ENCODE data around the gene ENG. TPM values are rescaled to one million over a fixed set of nuclear protein-coding genes. Genes with fewer than 3 reads are reported as not detected.
A peak's percentile ranks its signal among the peaks of the same experiment; 100 is the strongest.
"Not testable (repeated sequence)": the region's sequence is repeated elsewhere in the genome, so short reads cannot be mapped to it uniquely, and the experiment has no call there.

Gene ENG
- total and polyA plus RNA-seq, 12 donors, result 76.8 to 310 (median 142) TPM

DNA sequence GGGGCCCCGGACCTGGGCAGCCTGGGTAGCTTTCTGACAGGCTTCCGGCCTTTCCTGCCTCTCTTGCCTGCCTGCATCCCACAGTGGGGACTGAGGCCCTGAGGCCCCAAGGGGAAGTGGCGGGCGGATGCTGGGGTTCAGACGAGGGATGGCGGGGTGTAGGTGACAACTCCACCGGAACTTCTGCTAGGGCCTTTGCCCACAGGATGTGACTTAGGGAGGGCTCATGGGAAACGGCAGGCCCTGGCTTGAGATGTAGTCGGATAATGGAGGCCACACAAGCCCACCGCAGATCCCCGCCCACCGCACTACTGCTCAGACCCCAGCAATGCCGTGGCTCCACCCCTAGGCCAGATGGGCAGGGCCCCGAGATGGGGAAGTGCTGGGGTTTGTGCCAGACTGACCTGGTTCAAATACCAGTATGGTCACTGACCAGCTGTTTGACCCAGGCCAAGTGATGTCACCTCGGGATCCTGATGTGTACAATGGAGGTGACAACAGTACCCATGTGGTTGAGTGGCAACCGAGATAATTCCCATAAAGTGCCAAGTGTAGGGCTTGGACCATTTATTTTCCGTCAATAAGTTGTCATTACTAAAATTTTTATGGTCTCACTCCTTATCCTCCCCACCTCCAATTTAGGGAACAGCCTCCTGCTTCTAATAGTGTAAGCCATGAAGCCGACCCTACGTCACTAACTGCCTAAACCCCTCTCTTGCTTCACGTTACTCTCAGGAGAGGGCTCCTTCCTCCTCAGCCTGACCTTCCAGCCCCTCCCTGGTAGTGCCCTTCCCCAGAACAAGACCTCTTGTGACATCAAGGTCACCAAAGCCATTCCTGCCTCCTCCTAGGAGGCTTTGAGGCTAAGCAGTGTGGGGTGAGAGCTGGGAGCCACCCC is 71.1 kb downstream of the ENG start:
- WGBS, 2 donors, result 65 to 68% methylated on average over 20 of the region's 20 CpGs
- H3K36me3 ChIP-seq, result peaks cover 0 to 17% (median 12%) of the 10 kb centered on the region in 9 donors
- ATAC-seq, result no peak
- H3K4me3 ChIP-seq, result no peak overlapping the region
- intact Hi-C loops (cut with DNase I), result loop anchor here in 7 of 10 donors (2.0 to 10.0 kb wide), 8 partner anchors 36 to 191 kb away; partner anchors contain the start of genes TOR2A (in 3 of the 7) and ST6GALNAC4 (in 2 of the 7)
- peaks cover 1 to 84% (median 53%) of the 10 kb centered on the region in 9 donors for H3K4me1 ChIP-seq
- no peaks in the 10 kb centered on the region for H3K27me3 ChIP-seq
- no peaks in the 10 kb centered on the region for H3K9me3 ChIP-seq
- TF ChIP-seq, protein P1, sequence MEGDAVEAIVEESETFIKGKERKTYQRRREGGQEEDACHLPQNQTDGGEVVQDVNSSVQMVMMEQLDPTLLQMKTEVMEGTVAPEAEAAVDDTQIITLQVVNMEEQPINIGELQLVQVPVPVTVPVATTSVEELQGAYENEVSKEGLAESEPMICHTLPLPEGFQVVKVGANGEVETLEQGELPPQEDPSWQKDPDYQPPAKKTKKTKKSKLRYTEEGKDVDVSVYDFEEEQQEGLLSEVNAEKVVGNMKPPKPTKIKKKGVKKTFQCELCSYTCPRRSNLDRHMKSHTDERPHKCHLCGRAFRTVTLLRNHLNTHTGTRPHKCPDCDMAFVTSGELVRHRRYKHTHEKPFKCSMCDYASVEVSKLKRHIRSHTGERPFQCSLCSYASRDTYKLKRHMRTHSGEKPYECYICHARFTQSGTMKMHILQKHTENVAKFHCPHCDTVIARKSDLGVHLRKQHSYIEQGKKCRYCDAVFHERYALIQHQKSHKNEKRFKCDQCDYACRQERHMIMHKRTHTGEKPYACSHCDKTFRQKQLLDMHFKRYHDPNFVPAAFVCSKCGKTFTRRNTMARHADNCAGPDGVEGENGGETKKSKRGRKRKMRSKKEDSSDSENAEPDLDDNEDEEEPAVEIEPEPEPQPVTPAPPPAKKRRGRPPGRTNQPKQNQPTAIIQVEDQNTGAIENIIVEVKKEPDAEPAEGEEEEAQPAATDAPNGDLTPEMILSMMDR (IDR thresholded peaks at IDR 0.05), result no peak
- peak in 1 of 2 donors; percentile 54 for DNase-seq
- H3K27ac ChIP-seq, result peak overlapping the region in 9 of 10 donors; percentile 55 to 98 (median 96)

DNA sequence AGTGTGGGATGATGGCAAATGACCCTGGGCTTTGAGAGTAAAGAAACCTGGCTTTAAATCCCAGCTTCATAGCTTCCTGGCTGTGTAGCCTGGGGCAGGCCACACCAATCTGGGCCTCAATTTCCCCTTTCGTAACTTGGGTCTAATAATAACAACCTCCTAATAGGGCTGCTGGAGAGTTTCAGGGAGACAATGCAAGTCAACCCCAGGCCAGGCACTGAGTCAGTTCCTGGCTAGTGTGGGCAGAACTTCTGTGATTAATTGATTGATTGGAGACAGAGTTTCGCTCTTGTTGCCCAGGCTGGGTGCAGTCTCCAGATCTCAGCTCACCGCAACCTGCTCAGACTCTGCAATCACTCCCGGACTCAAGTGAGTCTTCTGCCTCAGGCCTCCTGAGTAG is 72.7 kb downstream of the ENG start:
- Histone ChIP-seq H3K27ac (peak overlapping the region in 1 of 10 donors; percentile 98), H3K9me3 (no peaks in the 10 kb centered on the region), H3K36me3 (peaks cover 0 to 2% (median 0%) of the 10 kb centered on the region in 9 donors), H3K4me1 (peaks cover 3 to 81% (median 45%) of the 10 kb centered on the region in 9 donors), H3K4me3 (no peak overlapping the region), H3K27me3 (no peaks in the 10 kb centered on the region)
- TF ChIP-seq, protein P1 (IDR thresholded peaks at IDR 0.05), result no peak
- intact Hi-C loops (cut with DNase I), result loop anchor here in 5 of 10 donors (2.0 to 10.0 kb wide), 6 partner anchors 35 to 190 kb away; partner anchors contain the start of genes TOR2A (in 3 of the 5) and ST6GALNAC4 (in 1 of the 5)
- WGBS, 2 donors, result 93 to 100% methylated on average over 4 of the region's 4 CpGs
- no peak for ATAC-seq
- no peak for DNase-seq

DNA sequence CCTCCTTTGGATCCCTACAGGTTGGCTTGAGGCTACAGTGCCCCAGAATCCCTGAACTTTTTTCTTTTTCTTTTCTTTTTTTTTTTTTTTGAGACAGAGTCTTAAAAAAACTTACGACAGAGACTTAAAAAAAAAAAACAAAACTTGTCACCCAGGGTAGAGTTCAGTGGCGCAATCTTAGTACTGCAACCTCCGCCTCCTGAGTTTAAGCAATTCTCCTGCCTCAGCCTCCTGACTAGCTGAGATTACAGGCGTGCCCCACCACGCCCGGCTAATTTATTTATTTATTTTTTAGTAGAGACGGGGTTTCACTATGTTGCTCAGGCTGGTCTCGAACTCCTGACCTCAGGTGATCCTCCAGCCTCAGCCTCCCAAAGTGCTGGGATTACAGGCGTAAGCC is 73.5 kb downstream of the ENG start:
- 90 to 96% methylated on average over 9 of the region's 9 CpGs for WGBS, 2 donors
- not testable (repeated sequence) for H3K27me3 ChIP-seq, H3K4me3 ChIP-seq, DNase-seq, H3K36me3 ChIP-seq, ATAC-seq, H3K9me3 ChIP-seq
- intact Hi-C loops (cut with DNase I), result loop anchor here in 4 of 10 donors (5.0 to 10.0 kb wide), 5 partner anchors 34 to 189 kb away; partner anchors contain the start of genes TOR2A (in 2 of the 4) and ST6GALNAC4 (in 1 of the 4)
- Histone ChIP-seq H3K27ac (peak overlapping the region in 2 of 10 donors; percentile 57 to 98), H3K4me1 (peaks cover 3 to 82% (median 43%) of the 10 kb centered on the region in 9 donors)

DNA sequence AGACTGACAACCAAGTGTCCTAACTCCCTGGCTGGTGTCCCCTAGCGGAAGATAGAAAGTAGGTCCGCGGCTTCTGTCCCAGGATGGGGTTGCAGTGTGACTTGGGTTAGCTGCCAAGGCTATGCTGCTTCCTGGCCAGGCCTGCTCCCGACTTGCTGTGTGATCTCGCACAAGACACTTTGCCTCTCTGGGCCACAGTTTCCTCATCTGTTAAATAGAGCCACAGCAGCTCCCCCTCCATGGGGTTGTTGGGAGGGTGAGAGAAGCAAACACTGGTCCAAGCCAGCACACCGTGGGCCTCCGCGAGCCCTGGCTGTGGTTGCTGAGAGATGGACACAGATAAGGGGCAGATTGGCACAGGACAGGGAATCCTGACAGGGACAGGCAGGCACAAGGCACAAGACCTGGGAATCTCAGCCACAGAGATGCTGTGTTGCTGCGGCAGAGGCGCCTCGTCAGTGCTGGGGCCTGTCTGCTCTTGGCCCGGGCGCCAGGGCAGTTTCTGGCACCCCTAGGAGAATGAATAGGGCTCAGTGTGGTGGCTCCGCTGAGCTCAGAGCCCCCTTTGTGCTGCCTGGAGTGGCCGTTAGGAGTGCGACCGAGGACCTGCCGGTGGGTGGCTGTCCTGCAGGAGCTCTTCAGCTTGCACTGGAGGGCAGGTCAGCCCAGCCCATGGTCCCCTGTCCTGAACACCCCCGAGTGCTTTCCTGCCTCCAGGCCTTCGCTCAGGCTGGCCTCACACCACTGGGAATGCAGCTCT is 74.2 kb downstream of the ENG start:
- TF ChIP-seq, protein P1 (IDR thresholded peaks at IDR 0.05), result no peak
- DNase-seq (no peak), ATAC-seq (no peak)
- Histone ChIP-seq H3K9me3 (no peaks in the 10 kb centered on the region), H3K4me3 (no peak overlapping the region), H3K4me1 (peaks cover 3 to 82% (median 43%) of the 10 kb centered on the region in 9 donors), H3K36me3 (no peaks in the 10 kb centered on the region), H3K27me3 (no peaks in the 10 kb centered on the region), H3K27ac (peak overlapping the region in 3 of 10 donors; percentile 57 to 98 (median 82))
- intact Hi-C loops (cut with DNase I), result loop anchor here in 4 of 10 donors (5.0 to 10.0 kb wide), 5 partner anchors 33 to 188 kb away; partner anchors contain the start of genes TOR2A (in 2 of the 4) and ST6GALNAC4 (in 1 of the 4)
- 75 to 76% methylated on average over 19 to 20 of the region's 20 CpGs for WGBS, 2 donors
